Measurements from ENCODE around the gene MEGF11.

- TF ChIP-seq, protein P1, sequence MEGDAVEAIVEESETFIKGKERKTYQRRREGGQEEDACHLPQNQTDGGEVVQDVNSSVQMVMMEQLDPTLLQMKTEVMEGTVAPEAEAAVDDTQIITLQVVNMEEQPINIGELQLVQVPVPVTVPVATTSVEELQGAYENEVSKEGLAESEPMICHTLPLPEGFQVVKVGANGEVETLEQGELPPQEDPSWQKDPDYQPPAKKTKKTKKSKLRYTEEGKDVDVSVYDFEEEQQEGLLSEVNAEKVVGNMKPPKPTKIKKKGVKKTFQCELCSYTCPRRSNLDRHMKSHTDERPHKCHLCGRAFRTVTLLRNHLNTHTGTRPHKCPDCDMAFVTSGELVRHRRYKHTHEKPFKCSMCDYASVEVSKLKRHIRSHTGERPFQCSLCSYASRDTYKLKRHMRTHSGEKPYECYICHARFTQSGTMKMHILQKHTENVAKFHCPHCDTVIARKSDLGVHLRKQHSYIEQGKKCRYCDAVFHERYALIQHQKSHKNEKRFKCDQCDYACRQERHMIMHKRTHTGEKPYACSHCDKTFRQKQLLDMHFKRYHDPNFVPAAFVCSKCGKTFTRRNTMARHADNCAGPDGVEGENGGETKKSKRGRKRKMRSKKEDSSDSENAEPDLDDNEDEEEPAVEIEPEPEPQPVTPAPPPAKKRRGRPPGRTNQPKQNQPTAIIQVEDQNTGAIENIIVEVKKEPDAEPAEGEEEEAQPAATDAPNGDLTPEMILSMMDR (conservative IDR thresholded peaks at IDR 0.05), result no peak
- TF ChIP-seq EZH2 (IDR thresholded peaks at IDR 0.05; ENCODE audit: low read depth), result no peak
Observed at GRCh38 chr15:66089049-66089448, 164.5 kb downstream of the MEGF11 start.
